Fibroblast of lung (primary cell): Measurements from ENCODE around the gene ACY1. TPM values are rescaled to one million over a fixed set of nuclear protein-coding genes. Genes with fewer than 3 reads are reported as not detected.

ENCODE experiments used
- DNase-seq, 2 donors: peaks; one replicate each; pipeline versions ENCODE4 v3.0.0 to v3.0.0-alpha.2; 2010; ENCODE audit warnings: low read depth in 2 of 2
- H2AFZ ChIP-seq: 2 replicates; pipeline ENCODE4 v1.5.1; 2012; ENCODE audit warnings: low read length, control low read depth, inconsistent platforms
- H3K27ac ChIP-seq: 2 replicates; pipeline ENCODE4 v1.5.1; 2011; ENCODE audit warnings: low read length, control low read depth; ENCODE audit not compliant: insufficient read depth
- H3K27me3 ChIP-seq: 2 replicates; pipeline ENCODE4 v1.5.1; 2011; ENCODE audit warnings: mild to moderate bottlenecking, low read length; ENCODE audit not compliant: control insufficient read depth, insufficient read depth
- H3K36me3 ChIP-seq: 2 replicates; pipeline ENCODE4 v1.5.1; 2011; ENCODE audit warnings: low read length; ENCODE audit not compliant: control insufficient read depth, insufficient read depth
- H3K4me1 ChIP-seq: 2 replicates; pipeline ENCODE4 v1.5.1; 2011; ENCODE audit warnings: low read length; ENCODE audit not compliant: control insufficient read depth, insufficient read depth; ENCODE audit errors: extremely low read depth
- H3K4me2 ChIP-seq: 2 replicates; pipeline ENCODE4 v1.5.1; 2011; ENCODE audit warnings: low read length, control low read depth; ENCODE audit not compliant: insufficient read depth; ENCODE audit errors: extremely low read depth
- H3K4me3 ChIP-seq, 4 experiments: fragments of 200-600 bp in 1 of 4; sonication (generic) in 1 of 4; replicated peaks in 1 of 4; 2 replicates each; pipeline ENCODE4 v1.5.1; 2011 to 2016; ENCODE audit warnings: low read length in 4 of 4, low read depth in 3 of 4, mild to moderate bottlenecking in 3 of 4, control low read depth in 2 of 4, inconsistent platforms in 1 of 4, mixed read lengths in 1 of 4; ENCODE audit not compliant: insufficient read depth in 1 of 4; ENCODE audit errors: control extremely low read depth in 1 of 4
- H3K79me2 ChIP-seq: 2 replicates; pipeline ENCODE4 v1.5.1; 2012; ENCODE audit warnings: mild to moderate bottlenecking, low read length, inconsistent platforms; ENCODE audit not compliant: control insufficient read depth, insufficient read depth
- H3K9ac ChIP-seq: 2 replicates; pipeline ENCODE4 v1.5.1; 2011; ENCODE audit warnings: mild to moderate bottlenecking, low read length, control low read depth; ENCODE audit not compliant: insufficient read depth
- H3K9me3 ChIP-seq: 2 replicates; pipeline ENCODE4 v1.5.1; 2012; ENCODE audit warnings: low read depth, low read length; ENCODE audit not compliant: control insufficient read depth, insufficient read depth
- H4K20me1 ChIP-seq: 2 replicates; pipeline ENCODE4 v1.5.1; 2011; ENCODE audit warnings: low read length; ENCODE audit not compliant: control insufficient read depth, insufficient read depth; ENCODE audit errors: extremely low read depth
- CTCF ChIP-seq, 2 donors: IDR thresholded peaks in 1 of 2; conservative IDR thresholded peaks in 1 of 2; 1 replicate in 1 of 2; 2 replicates in 1 of 2; pipeline ENCODE4 v1.5.1; 2011 to 2012; ENCODE audit warnings: low read length in 2 of 2, control low read depth in 1 of 2, inconsistent platforms in 1 of 2, low read depth in 1 of 2, mild to moderate bottlenecking in 1 of 2
- EZH2 ChIP-seq: IDR thresholded peaks from 2 replicates; pipeline ENCODE4 v1.5.1; 2012; ENCODE audit warnings: low read length, control low read depth, mild to moderate bottlenecking; ENCODE audit errors: missing control alignments
- polyA plus RNA-seq, 2 donors: library from polyadenylated mRNA; depleted of rRNA in 1 of 2; stranded (reverse) in 1 of 2; unstranded in 1 of 2; fragments of >200 nt; gene quantifications; 2 replicates each; pipeline ENCODE4 v1.2.1, GENCODE V29; 2011 to 2012; ENCODE audit warnings: missing spikeins in 1 of 2
- total RNA-seq: library from RNA; depleted of rRNA; stranded (reverse); fragments of >200 nt; gene quantifications from 2 replicates; pipeline ENCODE4 v1.2.1, GENCODE V29; 2014

ACY1 gene
- total and polyA plus RNA-seq, 2 donors (not counting 1 experiment from before 2014, with no cell fraction given) = 21.4 to 40.3 TPM

GRCh38 chr3:52007291-52007690 is 24.0 kb downstream of the ACY1 start:
- Histone ChIP-seq H3K27me3 (no peaks in the 10 kb centered on the region), H4K20me1 (no peaks in the 10 kb centered on the region), H3K27ac (no peak overlapping the region), H3K36me3 (no peaks in the 10 kb centered on the region), H3K9ac (no peak overlapping the region), H3K4me2 (no peak overlapping the region), H3K4me1 (peaks cover 14% of the 10 kb centered on the region), H2AFZ (no peak overlapping the region), H3K9me3 (no peaks in the 10 kb centered on the region), H3K4me3 (no peak overlapping the region), H3K79me2 (no peaks in the 10 kb centered on the region)
- TF ChIP-seq CTCF (conservative IDR thresholded peaks at IDR 0.05 in 1 of 2, IDR thresholded peaks at IDR 0.05 in 1 of 2; ENCODE audit: low read depth in 1 of 2, low read length in 2 of 2) = no peak
- no peak for TF ChIP-seq EZH2
- no peak for DNase-seq

GRCh38 chr3:52010431-52010830 is 27.1 kb downstream of the ACY1 start:
- H3K36me3 ChIP-seq = no peaks in the 10 kb centered on the region
- H3K4me1 ChIP-seq = peaks cover 8% of the 10 kb centered on the region
- H3K4me3 ChIP-seq = no peak overlapping the region
- H4K20me1 ChIP-seq = no peaks in the 10 kb centered on the region
- no peak overlapping the region for H2AFZ ChIP-seq
- H3K27me3 ChIP-seq = no peaks in the 10 kb centered on the region
- TF ChIP-seq EZH2 = no peak
- no peak for TF ChIP-seq CTCF (conservative IDR thresholded peaks at IDR 0.05 in 1 of 2, IDR thresholded peaks at IDR 0.05 in 1 of 2; ENCODE audit: low read depth in 1 of 2, low read length in 2 of 2)
- no peak overlapping the region for H3K4me2 ChIP-seq
- no peak overlapping the region for H3K9ac ChIP-seq
- H3K27ac ChIP-seq = no peak overlapping the region
- no peaks in the 10 kb centered on the region for H3K9me3 ChIP-seq
- DNase-seq = no peak
- H3K79me2 ChIP-seq = no peaks in the 10 kb centered on the region

GRCh38 chr3:52012699-52013098 is 29.4 kb downstream of the ACY1 start:
- Histone ChIP-seq H3K27me3 (no peaks in the 10 kb centered on the region), H4K20me1 (no peaks in the 10 kb centered on the region), H3K27ac (no peak overlapping the region), H2AFZ (no peak overlapping the region), H3K79me2 (no peaks in the 10 kb centered on the region), H3K9ac (no peak overlapping the region), H3K4me2 (no peak overlapping the region), H3K9me3 (no peaks in the 10 kb centered on the region), H3K4me3 (no peak overlapping the region), H3K36me3 (no peaks in the 10 kb centered on the region), H3K4me1 (peaks cover 3% of the 10 kb centered on the region)
- TF ChIP-seq CTCF (conservative IDR thresholded peaks at IDR 0.05 in 1 of 2, IDR thresholded peaks at IDR 0.05 in 1 of 2; ENCODE audit: low read depth in 1 of 2, low read length in 2 of 2) = no peak
- no peak for TF ChIP-seq EZH2
- DNase-seq = no peak
